SJCRH30 (cell line): Measurements from ENCODE around the gene ANKRD30A. TPM values are rescaled to one million over a fixed set of nuclear protein-coding genes. Genes with fewer than 3 reads are reported as not detected.
"Not testable (repeated sequence)": the region's sequence is repeated elsewhere in the genome, so short reads cannot be mapped to it uniquely, and the experiment has no call there.

ENCODE experiments used
- DNase-seq, 2 experiments: peaks; one replicate each; pipeline ENCODE4 v3.0.0-alpha.2; 2015 to 2020
- H3K27ac ChIP-seq: fragments of 250-450 bp; sonication (Bioruptor Pico); 2 replicates; pipeline ENCODE4 v1.5.1; 2020; ENCODE audit warnings: mild to moderate bottlenecking, moderate library complexity
- H3K27me3 ChIP-seq: fragments of 250-450 bp; sonication (Bioruptor Pico); 2 replicates; pipeline ENCODE4 v1.5.1; 2020; ENCODE audit warnings: mild to moderate bottlenecking, moderate library complexity
- H3K36me3 ChIP-seq: fragments of 250-450 bp; sonication (Bioruptor Pico); 2 replicates; pipeline ENCODE4 v1.5.1; 2020; ENCODE audit warnings: mild to moderate bottlenecking, moderate library complexity
- H3K4me1 ChIP-seq: fragments of 250-450 bp; sonication (Bioruptor Pico); 2 replicates; pipeline ENCODE4 v1.5.1; 2020; ENCODE audit warnings: mild to moderate bottlenecking, moderate library complexity
- H3K4me3 ChIP-seq: fragments of 250-450 bp; sonication (Bioruptor Pico); 2 replicates; pipeline ENCODE4 v1.5.1; 2020; ENCODE audit warnings: mild to moderate bottlenecking, moderate library complexity
- H3K9me3 ChIP-seq: fragments of 250-450 bp; sonication (Bioruptor Pico); replicated peaks from 2 replicates; pipeline ENCODE4 v1.5.1; 2020; ENCODE audit warnings: mild to moderate bottlenecking, moderate library complexity
- total RNA-seq: library from RNA; depleted of rRNA; stranded (reverse); fragments of >200 nt; shearing (Covaris generic); gene quantifications from 2 replicates; pipeline ENCODE4 v1.2.3, GENCODE V29; 2014

The ANKRD30A gene
- total RNA-seq, 1 experiment from 2014 or later: not detected

DNA sequence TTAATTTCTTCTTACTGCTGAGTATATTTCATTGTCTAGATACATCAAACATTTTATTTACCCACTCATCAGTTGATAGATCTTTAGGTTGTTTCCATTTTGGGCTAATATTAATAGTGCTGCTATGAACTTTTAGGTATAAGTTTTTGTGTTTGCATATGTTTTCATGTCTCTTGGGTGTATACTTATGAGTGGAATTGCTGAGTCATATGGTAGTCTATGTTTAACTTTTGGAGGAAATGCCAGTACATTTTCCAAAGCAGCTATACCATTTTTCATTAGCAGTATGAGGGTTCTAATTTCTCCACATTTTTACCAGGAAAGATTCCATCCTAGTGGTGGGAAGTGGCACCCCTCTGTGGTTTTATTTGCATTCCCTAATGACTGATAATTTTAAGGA is 101.1 kb downstream of the ANKRD30A start:
- Histone ChIP-seq H3K36me3 (no peaks in the 10 kb centered on the region), H3K9me3 (no peaks in the 10 kb centered on the region)
- no peak for DNase-seq

DNA sequence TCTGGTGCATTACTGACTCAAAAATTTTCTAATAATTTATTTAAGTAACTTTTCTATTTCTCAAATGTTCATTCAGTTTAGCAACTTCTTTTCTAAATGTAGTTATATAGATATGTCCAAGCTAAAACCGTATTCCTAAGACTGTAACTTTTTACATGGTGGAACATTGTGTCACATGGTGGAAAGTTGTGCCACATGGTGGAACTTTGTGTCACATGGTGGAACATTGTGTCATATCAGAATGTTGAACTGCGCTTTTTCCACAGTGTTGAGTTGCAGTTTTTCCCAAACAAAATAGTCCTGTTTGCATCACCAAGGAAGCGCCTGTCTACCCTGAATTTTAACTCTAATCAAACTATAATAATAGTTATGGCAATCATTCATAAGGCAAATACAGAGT is 109.3 kb downstream of the ANKRD30A start:
- Histone ChIP-seq H3K4me1 (no peaks in the 10 kb centered on the region), H3K4me3 (no peak overlapping the region), H3K27ac (no peak overlapping the region), H3K27me3 (no peaks in the 10 kb centered on the region), H3K36me3 (no peaks in the 10 kb centered on the region), H3K9me3 (no peaks in the 10 kb centered on the region)
- no peak for DNase-seq

More for the DNA sequence above, 101.1 kb downstream of the ANKRD30A start:
- H3K4me1 ChIP-seq: no peaks in the 10 kb centered on the region
- H3K27me3 ChIP-seq: no peaks in the 10 kb centered on the region
- no peak overlapping the region for H3K4me3 ChIP-seq
- no peak overlapping the region for H3K27ac ChIP-seq

DNA sequence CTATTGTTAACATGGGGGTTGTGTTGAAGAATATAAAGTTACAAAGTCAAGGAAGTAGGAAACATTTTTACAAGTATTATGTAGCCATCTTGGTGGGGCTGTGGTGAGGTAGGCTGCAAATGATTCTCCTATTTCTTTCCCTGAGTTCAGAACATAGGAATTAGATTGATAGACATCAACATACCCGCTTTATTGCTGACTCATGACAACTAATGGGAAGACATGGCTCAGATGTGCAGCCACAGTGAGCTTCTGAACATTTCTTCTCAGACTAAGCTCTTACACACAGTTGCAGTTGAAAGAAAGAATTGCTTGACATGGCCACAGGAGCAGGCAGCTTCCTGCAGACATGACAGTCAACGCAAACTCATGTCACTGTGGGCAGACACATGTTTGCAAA is 110.7 kb downstream of the ANKRD30A start:
- no peaks in the 10 kb centered on the region for H3K9me3 ChIP-seq
- H3K4me1 ChIP-seq: no peaks in the 10 kb centered on the region
- DNase-seq: no peak
- no peaks in the 10 kb centered on the region for H3K36me3 ChIP-seq
- no peaks in the 10 kb centered on the region for H3K27me3 ChIP-seq
- no peak overlapping the region for H3K27ac ChIP-seq
- no peak overlapping the region for H3K4me3 ChIP-seq

DNA sequence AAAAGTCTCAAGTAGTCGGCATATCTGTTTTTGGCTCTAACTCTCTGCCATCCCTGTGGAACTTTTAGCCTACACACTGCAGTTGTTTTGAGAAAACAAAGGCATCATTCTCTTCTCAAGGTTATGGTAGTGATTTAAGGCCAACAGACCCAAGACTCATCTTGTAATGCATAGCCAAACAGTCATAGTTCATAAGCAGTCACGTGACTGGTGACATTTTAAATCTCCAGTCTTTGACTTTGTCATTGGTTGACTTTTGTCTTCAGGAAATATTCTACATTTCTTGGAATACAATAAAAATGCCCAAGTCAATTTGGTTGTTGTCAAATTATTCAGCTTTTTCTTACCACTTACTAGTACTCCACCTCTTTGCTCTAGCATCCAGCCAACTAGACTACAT is 114.8 kb downstream of the ANKRD30A start:
- no peaks in the 10 kb centered on the region for H3K27me3 ChIP-seq
- H3K27ac ChIP-seq: no peak overlapping the region
- no peaks in the 10 kb centered on the region for H3K36me3 ChIP-seq
- H3K4me1 ChIP-seq: no peaks in the 10 kb centered on the region
- H3K9me3 ChIP-seq: no peaks in the 10 kb centered on the region
- no peak overlapping the region for H3K4me3 ChIP-seq
- no peak for DNase-seq

DNA sequence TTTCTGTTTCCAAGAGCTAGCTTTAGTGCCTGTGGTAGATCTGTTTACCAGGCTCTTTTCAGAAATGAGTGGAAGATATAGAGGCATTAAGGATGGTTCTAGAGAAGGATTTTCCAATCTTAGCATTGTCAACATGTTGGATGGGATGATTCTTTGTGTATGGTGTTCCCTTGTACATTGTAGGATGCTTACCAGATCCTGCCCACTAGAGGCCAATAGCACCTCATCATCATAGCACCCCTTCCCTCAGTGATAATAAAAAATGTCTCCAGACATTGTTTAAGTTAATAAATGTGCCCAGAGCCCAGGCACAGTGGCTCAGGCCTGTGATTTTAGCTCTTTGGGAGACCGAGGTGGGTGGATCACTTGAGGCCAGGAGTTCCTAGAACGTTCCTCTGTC is 121.2 kb downstream of the ANKRD30A start:
- no peaks in the 10 kb centered on the region for H3K27me3 ChIP-seq
- H3K36me3 ChIP-seq: no peaks in the 10 kb centered on the region
- H3K9me3 ChIP-seq: no peaks in the 10 kb centered on the region
- no peak for DNase-seq
- no peak overlapping the region for H3K27ac ChIP-seq
- H3K4me1 ChIP-seq: no peaks in the 10 kb centered on the region
- H3K4me3 ChIP-seq: no peak overlapping the region

DNA sequence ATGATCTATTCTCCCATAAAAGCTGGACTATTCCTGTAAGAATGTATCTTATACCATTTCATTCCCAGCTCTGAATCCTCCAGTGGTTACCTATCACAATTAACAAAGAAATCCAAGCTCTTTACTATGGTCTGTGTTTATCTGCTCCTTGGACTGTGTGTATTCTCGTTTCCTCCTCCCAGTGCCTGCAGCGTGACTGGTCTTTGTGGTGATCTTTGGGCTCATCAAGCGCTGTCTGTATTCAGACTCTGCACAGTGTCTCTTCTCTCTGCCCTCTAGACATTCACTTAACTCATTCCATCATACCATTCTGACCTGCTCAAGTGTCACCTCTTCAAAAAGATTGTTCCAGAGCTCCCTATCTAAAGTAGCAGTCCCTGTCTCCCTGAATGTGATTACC is 130.4 kb downstream of the ANKRD30A start:
- not testable (repeated sequence) for H3K27ac ChIP-seq, H3K36me3 ChIP-seq, DNase-seq, H3K27me3 ChIP-seq, H3K4me3 ChIP-seq, H3K9me3 ChIP-seq, H3K4me1 ChIP-seq

DNA sequence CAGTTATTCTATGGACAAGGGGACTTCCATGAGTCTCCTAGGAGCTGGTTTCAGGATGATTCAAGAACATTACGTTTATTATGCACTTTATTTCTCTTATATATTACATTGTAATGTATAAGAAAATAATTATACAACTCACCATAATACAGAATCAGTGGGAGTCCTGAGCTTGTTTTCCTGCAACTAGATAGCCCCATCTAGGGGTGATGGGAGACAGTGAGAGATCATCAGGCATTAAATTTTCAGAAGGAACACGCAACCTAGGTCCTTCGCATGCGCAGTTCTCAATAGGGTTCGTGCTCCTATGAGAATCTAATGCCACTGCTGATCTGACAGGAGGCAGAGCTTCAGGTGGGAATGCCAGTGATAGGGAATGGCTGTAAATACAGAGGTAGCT is 137.9 kb downstream of the ANKRD30A start:
- H3K4me3 ChIP-seq: no peak overlapping the region
- H3K27ac ChIP-seq: no peak overlapping the region
- DNase-seq: peak in 1 of 2 experiments; percentile 6
- H3K9me3 ChIP-seq: no peaks in the 10 kb centered on the region
- no peaks in the 10 kb centered on the region for H3K4me1 ChIP-seq
- H3K27me3 ChIP-seq: no peaks in the 10 kb centered on the region
- H3K36me3 ChIP-seq: no peaks in the 10 kb centered on the region

DNA sequence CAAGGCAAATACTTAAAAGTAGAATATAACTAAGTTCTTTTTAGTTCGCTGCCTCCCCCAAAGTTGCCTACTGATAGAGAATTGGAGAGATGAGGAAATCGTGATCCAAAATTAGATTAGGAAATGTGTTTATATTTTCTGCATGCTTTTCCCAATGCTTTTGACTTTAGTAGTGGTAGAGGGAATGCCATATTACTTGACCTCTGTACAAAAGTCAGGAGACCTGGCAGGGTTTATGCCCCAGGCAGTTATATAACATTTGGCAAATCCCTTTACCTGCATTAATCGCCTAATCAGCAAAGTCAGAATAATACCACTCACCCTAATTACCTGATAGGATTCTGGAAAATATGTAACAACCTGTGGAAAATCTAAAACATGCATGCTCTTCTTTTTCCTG is 142.9 kb downstream of the ANKRD30A start:
- no peaks in the 10 kb centered on the region for H3K27me3 ChIP-seq
- H3K36me3 ChIP-seq: no peaks in the 10 kb centered on the region
- H3K4me3 ChIP-seq: no peak overlapping the region
- H3K27ac ChIP-seq: no peak overlapping the region
- H3K9me3 ChIP-seq: no peaks in the 10 kb centered on the region
- no peak for DNase-seq
- H3K4me1 ChIP-seq: no peaks in the 10 kb centered on the region

DNA sequence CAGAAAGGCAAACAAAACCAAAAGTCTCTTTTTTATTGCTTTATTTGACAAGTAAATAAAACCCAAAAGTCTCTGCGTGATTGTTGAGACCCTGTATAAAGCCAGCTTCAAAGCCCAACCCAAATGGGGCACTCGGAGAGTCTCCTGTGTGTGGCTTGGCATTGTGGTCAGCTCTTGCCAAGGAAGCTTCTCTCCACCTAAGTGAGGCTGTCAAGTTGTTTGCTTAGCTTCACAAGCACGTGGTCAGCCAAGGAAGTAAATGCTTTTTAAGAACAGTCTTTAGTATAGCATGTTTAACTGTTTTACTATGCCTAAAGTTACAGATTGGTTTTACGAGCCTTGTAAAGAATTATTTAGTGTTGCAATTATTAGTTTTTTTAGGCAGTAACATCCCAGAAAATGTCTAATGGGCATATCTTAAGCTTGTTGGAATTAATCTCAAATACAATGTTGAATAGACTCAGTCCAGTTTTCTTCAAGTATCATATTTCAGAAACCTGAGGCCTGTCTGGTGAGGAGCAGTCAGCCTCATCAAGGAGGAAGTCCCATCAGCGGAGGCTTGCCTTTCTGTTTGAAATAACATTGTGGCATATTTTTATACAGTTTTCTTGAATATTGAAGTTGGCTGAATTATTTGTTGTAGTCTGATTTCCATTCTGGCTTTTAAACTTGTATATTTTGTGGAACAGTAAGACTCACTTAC is 144.3 kb downstream of the ANKRD30A start:
- DNase-seq: no peak
- Histone ChIP-seq H3K27me3 (no peaks in the 10 kb centered on the region), H3K36me3 (no peaks in the 10 kb centered on the region), H3K4me3 (no peak overlapping the region), H3K27ac (no peak overlapping the region), H3K9me3 (no peaks in the 10 kb centered on the region), H3K4me1 (no peaks in the 10 kb centered on the region)

DNA sequence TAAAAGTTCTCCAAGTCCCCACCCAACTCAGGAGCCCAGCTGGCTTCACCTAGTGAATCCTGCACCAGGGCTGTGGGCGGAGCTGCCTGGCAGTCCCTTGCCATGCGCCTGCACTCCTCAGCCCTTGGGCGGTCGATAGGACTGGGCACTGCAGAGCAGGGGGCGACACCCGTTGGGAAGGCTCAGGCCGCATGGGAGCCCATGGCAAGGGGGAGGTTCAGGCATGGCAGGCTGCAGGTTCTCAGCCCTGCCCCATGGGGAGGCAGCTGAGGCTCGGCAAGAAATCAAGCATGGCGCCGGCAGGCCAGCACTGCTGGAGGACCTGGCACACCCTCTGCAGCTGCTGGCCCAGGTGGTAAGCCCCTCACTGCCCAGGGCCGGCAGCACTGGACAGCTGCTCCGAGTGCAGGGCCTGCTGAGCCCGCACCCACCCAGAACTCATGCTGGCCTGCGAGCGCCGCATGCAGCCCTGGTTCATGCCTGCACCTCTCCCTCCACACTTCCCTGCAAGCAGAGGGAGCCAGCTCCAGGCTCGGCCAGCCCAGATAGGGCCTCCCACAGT is 149.9 kb downstream of the ANKRD30A start:
- no peaks in the 10 kb centered on the region for H3K27me3 ChIP-seq
- DNase-seq: no peak
- no peaks in the 10 kb centered on the region for H3K36me3 ChIP-seq
- no peaks in the 10 kb centered on the region for H3K9me3 ChIP-seq
- H3K4me1 ChIP-seq: no peaks in the 10 kb centered on the region
- H3K27ac ChIP-seq: no peak overlapping the region
- no peak overlapping the region for H3K4me3 ChIP-seq

DNA sequence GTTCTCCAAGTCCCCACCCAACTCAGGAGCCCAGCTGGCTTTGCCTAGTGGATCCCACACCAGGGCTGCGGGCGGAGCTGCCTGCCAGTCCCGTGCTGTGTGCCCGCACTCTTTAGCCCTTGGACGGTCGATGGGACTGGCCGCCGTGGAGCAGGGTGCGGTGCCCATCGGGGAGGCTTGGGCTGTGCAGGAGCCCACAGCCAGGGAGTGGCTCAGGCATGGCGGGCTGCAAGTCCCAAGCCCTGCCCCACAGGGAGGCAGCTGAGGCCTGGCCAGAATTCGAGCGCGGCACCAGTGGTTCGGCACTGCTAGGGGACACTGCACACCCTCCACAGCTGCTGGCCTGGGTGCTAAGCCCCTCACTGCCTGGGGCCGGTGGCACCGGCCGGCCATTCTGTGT is 159.7 kb downstream of the ANKRD30A start:
- H3K27ac ChIP-seq: no peak overlapping the region
- H3K27me3 ChIP-seq: no peaks in the 10 kb centered on the region
- H3K4me3 ChIP-seq: no peak overlapping the region
- H3K9me3 ChIP-seq: no peaks in the 10 kb centered on the region
- DNase-seq: no peak
- no peaks in the 10 kb centered on the region for H3K36me3 ChIP-seq
- H3K4me1 ChIP-seq: no peaks in the 10 kb centered on the region

DNA sequence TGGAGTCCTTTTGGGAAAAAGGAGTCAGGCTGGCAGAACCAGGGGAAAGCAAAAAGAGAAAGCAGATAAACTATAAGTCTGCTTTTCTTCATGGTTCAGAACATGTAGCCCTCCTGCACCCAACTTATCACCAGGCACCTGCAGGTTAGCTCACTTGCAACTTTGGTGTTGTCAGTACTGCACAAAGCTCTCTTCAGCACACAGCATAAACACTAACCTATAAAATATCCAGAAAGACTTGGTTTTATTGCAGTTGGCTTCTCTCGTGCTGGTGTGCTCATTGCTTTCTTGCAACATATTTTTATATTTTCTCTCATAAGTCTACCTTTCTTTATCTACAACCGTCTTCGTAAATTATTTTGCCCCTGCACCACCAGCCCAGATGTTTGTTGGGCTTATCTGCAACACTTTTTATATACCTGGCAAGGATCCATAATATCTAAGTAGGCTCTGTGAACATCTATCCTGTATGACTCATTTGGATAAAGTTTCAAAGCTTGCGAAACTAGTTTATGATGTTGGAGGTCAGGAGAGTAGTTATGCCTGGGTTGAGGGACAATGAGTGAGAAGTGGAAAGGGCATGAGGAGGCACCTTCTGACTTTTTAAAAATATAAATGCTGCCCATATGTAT is 164.6 kb downstream of the ANKRD30A start:
- H3K4me3 ChIP-seq: no peak overlapping the region
- DNase-seq: no peak
- H3K27me3 ChIP-seq: no peaks in the 10 kb centered on the region
- H3K9me3 ChIP-seq: no peaks in the 10 kb centered on the region
- H3K36me3 ChIP-seq: no peaks in the 10 kb centered on the region
- H3K4me1 ChIP-seq: no peaks in the 10 kb centered on the region
- no peak overlapping the region for H3K27ac ChIP-seq

DNA sequence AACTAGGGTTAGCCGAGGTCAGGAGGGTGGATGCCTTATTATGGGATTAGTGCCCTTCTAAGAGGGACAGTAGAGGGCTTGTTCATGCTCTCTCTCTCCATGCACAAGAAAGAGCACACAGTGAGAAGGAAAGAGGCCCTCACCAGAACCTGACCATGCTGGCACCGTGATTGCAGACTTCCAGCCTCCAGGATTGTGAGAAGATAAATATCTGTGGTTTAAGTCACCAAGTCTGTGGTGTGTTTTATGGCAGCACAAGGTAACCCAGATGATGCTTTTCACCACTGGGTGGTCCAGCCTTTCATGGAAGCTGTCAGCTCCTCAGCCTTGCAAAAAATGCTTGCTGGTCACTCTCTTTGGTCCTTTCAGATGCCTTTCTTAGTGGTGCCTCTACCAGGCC is 175.9 kb downstream of the ANKRD30A start:
- Histone ChIP-seq H3K9me3 (no peaks in the 10 kb centered on the region), H3K4me3 (no peak overlapping the region), H3K36me3 (no peaks in the 10 kb centered on the region), H3K27ac (no peak overlapping the region), H3K27me3 (no peaks in the 10 kb centered on the region), H3K4me1 (no peaks in the 10 kb centered on the region)
- no peak for DNase-seq

DNA sequence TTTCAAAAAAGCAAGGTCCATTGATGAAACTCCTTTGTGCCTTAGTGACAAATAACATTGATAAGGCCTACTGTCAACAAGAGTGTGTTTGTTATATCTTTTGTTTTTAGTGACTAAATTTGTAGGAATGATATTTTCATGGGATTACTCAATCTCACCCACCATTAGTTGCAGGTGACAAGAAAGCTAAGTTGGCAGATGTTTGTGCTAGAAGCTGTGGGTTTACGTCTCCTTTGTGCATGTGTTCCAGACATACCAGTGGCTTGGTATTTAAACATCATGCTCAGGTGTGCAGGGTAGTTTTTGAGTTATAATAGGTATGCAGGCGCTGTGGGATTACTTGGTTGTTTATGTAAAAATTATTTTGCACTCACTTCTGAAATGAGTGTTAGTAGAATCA is 178.6 kb downstream of the ANKRD30A start:
- H3K27me3 ChIP-seq: no peaks in the 10 kb centered on the region
- no peak for DNase-seq
- no peaks in the 10 kb centered on the region for H3K9me3 ChIP-seq
- H3K27ac ChIP-seq: no peak overlapping the region
- no peak overlapping the region for H3K4me3 ChIP-seq
- no peaks in the 10 kb centered on the region for H3K36me3 ChIP-seq
- H3K4me1 ChIP-seq: no peaks in the 10 kb centered on the region

DNA sequence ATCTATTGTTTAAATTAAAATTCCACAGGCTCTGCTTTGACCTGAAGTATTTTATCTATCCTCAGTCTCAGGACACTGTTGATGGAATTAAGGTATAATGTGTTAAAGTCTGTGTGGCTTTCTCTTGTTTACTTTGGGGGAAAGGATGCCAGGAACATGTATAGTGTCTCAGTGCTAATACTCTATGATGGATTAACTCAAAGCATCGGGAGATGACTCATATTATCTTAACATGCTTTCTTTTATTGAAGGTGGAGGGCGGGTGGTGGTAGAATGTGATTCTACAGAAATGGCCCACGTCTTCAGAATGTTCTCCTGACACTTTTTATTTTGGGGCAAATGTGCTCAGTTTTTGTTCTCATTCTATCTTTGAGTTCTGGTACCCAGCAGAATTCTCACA is 189.0 kb downstream of the ANKRD30A start:
- no peak for DNase-seq
- H3K4me1 ChIP-seq: no peaks in the 10 kb centered on the region
- no peaks in the 10 kb centered on the region for H3K36me3 ChIP-seq
- H3K9me3 ChIP-seq: no peaks in the 10 kb centered on the region
- H3K4me3 ChIP-seq: no peak overlapping the region
- no peaks in the 10 kb centered on the region for H3K27me3 ChIP-seq
- no peak overlapping the region for H3K27ac ChIP-seq

DNA sequence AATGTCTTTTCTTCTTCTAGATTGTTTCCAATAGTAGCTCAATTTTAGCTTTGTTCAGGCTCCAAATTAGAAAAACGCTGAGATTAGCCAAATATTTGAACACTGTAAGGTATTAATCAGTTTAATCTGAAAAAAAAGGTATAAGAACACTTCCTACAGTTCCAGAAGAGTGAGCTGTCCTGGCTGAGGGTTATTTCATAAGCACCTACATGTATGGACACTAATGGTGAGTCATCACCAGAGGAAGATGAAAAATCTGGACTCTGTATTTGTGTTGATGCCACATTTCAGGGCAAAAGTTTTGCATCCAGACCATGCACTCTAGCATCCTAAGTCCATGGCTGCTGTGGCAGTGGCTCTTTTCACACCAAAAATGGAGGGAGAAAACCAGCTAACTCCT is 189.5 kb downstream of the ANKRD30A start:
- no peaks in the 10 kb centered on the region for H3K4me1 ChIP-seq
- DNase-seq: no peak
- no peaks in the 10 kb centered on the region for H3K36me3 ChIP-seq

More for the DNA sequence above, 189.5 kb downstream of the ANKRD30A start:
- Histone ChIP-seq H3K27me3 (no peaks in the 10 kb centered on the region), H3K9me3 (no peaks in the 10 kb centered on the region), H3K4me3 (no peak overlapping the region), H3K27ac (no peak overlapping the region)
